Fibroblast of peridontal ligament (primary cell): ENCODE measurements around the gene UGGT2.
"Not testable (repeated sequence)": the region's sequence is repeated elsewhere in the genome, so short reads cannot be mapped to it uniquely, and the experiment has no call there.

Source experiments
- DNase-seq: peaks from one replicate; pipeline ENCODE4 v3.0.0-alpha.2; 2010; ENCODE audit errors: extremely low read depth

The UGGT2 gene

DNA sequence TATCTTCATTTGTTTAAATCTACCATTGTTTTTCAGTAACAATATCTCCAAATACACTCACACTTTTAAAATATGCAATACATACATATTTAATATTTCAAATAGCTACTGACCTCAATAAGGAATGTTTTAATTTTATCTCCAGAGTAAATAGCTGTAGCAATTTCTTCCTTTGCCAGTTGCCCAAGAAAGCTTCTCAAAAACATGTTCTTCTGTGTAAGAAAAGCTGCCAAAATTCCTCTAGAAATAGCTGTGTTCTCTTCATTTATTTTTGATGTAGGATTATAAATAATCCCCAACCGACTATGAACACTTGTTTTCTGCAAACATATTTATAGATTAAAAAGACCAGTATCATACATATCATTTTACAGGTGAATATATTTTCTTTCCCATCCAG lies 150.5 kb downstream of the UGGT2 start:
- DNase-seq = peak; percentile 24

DNA sequence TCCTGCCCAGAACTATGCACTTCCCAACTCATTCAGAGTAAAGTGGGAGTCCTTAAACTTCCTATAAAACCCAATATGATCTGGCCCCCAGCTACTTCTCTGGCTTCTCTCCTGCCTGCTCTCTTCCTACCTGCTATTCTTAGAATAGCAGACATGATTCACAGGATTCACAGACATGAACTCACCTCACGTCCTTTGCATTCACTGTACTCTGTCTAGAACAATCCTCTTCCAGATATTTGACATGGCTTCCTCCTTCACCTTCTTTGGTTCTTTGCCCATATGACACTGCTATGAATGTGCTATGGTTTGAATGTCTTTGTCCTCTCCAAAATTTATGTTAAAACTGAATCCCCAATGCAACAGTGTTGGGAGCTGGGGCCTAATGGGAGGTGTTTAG lies 154.9 kb downstream of the UGGT2 start:
- no peak for DNase-seq

DNA sequence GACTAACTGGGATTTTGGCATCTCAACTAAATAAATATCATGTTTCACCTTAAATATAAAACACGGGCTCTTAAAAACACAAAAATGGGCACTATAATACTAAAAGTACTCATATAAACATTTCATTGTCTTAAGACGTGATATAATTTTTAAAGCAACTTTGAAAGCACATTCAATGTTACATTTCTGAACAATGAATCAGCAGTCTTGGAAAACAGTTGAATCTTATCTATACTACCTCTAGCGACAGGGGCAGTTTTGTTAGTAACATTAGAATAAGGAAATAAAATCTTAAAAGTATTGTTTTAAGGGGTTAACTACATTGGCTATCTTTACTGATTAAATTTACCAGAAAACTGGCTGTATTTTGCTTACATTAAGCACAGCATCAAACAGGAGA lies 156.9 kb downstream of the UGGT2 start:
- DNase-seq = peak; percentile 23

DNA sequence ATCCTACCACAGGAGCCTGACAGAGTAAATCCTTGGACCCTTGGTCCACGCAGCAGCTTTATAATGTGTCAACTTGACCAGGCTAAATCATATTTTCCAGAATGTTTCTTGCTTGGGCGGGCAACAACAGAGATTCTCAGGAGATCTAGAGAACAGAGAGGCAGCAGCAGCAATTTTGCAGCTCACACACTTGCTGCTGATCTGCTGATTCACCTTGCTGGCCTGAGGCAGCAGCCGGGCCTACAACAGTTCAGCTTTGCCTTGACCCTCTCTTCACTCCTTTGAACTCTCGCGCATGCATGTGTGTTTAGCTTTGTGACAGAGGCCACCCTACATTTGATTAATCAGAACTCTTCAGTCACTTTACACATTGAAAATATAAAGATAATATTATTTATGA lies 159.3 kb downstream of the UGGT2 start:
- DNase-seq = no peak

DNA sequence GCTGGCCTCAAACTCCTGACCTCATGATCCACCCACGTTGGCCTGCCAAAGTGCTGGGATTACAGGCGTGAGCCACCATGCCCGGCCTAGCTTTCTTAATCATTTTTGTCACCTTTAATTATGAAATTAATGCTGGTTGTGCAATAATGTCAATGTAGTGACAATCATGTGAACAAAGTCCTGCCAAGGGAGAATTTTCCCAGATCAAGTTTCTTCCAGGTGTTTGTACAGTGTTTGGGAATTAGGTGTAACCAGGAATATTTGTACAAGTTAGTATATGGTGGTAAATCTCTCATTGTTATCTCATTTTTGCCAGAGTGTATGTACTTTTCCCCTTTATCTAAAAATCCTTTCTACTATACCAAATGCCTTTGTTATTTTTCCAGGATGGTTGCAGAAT lies 171.1 kb downstream of the UGGT2 start:
- DNase-seq = no peak

DNA sequence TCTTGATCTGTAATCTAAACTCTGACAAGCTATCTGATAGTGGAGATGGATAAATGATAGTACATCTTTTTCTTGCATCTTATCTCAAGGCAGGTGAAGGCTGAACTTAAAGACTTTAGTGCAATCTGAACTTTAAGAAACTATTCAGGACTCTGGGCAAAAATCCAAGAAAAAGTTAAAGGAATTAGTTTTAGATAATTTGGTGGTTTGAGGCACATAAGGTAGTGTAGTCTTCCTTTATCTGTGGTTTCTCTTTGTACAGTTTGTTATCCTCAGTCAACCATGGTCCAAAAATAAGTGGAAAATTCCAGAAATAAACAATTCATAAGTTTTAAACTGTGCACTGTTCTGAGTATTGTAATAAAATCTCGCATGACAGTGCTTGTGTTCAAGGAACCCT lies 172.9 kb downstream of the UGGT2 start:
- peak; percentile 1 for DNase-seq

DNA sequence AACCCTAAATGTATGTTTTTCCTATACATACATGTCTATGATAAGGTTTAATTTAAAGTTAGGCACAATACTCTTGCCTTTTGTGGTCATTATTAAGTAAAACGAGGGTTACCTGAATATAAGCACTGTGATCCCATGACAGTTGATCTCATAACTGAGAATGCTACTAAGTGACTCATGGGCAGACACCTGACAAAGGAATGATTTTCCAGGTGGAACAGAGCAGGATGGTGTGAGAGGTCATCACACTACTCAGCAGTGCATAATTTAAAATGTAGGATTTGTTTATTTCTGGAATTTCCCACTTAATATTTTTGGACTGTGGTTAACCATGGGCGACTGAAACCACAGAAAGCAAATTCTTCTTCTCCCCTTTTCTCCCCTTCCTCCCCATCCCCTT lies 178.9 kb downstream of the UGGT2 start:
- no peak for DNase-seq

DNA sequence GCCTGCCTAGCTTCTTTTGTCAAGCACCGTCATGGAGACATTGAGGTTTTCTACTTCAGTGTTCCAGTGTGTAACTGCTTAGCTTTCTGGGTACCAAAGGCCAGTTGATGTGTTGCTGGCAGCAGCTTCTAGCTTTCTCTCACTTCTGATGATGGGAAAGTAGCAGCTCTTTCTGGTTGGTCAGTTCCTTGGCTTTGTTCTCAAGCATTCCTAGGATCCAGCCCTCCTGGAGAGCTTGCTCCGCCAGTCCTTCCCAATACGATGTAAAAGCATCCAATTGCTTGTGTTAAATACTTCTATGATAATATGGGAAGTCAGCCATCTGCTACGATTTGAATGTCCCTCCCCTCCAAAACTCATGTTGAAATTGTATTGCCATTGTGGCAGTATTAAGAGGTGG lies 182.8 kb downstream of the UGGT2 start:
- no peak for DNase-seq

DNA sequence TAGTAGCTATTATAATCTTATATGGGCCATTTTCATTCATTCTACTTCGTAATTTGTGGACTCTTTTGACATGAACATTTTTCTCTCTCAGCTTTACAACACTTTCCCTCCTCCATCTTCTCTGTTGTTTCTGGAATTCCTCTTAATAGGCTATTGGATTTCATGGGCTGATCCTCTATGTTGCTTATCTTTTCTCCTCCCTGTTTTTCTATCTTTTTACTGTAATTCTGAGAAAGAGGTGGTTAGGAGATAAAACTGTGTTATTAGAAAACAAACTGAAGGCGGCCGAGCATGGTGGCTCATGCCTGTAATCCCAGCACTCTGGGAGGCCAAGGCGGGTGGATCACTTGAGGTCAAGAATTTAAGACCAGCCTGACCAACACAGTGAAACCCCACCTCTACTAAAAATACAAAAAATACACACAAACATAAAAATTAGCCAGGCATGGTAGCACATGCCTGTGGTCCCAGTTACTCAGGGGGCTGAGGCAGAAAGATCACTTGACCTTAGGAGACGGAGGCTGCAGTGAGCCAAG lies 188.1 kb downstream of the UGGT2 start:
- DNase-seq = no peak

DNA sequence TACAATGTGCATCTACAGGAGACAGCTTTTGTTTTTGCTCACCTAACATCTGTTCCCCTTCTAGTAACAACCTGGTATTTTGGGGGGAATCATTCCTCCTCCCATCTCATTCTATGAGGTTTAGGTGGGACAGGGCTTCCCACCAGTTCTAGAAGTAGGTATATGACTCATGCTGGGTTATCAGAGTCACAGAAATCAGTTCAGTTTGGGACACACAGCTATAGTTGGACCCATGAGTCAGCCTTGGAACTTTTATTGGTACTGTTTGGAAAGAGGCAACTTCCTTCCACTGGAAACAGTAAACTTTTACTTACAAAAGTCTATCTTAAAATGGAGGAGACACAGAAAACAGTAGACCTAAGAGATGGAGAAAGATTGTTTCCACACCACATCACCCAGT lies 190.8 kb downstream of the UGGT2 start:
- no peak for DNase-seq

DNA sequence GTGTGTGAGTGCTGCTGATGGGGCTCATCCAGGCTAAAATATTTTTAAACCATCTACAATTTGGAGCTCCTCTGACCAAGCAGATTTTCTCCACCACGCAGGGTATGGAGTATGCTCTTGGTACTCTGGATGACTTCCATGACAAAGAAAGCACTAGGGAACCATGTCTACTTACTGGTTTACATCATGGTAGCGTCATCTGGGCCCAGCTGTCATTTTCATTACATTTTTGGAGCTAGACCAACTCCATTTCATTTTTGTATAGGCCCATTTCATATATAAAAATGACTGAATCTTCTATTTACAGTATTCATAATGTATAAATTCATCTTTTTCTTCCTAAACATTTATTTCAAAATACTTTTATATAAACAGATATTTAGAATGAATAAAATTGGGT lies 191.9 kb downstream of the UGGT2 start:
- DNase-seq = no peak

DNA sequence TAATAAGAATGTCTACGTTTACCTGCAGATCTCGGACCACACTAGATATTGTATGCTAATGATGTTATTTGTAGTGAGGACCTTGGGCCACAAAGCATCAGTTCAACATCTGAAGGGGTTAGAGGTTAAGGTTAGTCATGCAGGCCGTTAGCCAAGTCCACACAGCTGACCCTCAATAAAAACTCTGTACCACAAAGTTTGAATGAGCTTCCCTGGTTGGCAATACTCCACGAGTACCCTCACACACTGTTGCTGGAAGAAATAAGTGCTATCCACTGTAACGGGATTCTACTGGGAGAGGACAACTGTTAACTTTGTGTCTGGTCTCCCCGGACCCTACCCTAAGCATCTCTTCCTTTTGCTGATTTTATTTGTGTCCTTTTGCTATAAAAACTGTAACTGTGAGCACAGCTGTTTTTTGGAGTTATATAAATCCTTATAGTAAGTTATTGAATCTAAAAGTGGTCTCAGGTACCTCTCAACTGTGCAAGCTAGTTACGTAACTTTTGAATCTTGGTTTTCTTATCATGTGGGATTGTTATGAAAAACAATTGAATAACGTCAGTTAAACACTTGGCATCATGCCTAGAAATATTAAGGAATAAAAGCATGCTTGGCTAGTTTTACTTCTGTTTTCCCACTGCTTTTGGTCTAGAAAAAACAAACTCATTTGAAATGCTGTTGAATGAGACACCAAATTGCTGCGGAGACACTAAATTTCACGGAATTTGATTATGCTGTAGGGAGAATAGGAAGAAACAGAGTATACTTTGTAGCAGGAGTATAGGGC lies 194.7 kb downstream of the UGGT2 start:
- peak; percentile 48 for DNase-seq

DNA sequence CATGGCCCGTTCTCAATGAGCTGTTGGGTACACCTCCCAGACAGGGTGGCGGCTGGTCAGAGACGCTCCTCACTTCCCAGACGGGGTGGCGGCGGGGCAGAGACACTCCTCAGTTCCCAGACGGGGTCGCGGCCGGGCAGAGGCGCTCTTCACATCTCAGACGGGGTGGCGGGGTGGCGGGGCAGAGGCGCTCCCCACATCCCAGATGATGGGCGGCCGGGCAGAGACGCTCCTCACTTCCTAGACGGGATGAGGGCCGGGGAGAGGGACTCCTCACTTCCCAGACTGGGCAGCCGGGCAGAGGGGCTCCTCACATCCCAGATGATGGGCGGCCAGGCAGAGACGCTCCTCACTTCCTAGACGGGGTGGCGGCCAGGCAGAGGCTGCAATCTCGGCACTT lies 207.5 kb downstream of the UGGT2 start:
- DNase-seq = not testable (repeated sequence)

DNA sequence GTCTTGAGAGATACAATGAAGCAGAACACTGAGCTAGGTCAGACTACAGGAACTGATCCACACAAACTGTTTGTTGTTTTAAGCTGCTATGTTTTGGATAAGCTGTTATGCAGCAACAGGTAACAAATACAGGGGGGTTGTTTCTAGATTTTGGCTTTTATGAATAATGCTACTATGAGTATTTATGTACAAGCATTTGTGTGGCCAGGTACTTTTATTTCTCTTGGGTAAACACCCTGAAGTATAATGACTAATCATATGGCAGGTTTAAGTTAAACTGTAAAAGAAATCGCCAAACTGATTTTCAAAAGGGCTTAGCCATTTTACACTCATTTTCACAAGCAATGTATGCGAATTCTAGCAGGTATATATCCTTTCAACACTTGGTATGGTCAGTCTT lies 210.3 kb downstream of the UGGT2 start:
- DNase-seq = no peak

DNA sequence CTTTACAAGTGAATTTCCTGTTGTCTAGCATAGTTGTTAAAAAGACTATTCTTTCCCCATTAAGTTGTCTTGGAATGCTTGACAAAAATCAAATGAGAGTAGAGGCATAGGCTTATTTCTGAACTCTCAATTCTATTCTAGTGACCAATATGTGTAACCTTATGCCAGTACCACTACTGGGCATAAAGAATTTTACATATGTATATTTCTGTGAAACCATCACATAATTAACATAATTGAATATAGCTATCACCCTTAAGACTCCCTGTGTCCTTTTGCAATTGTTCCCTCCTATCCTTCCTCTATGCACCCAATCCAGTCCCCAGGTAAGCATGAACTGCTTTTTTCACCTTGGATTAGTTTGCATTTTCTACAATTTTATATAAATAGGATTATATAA lies 211.3 kb downstream of the UGGT2 start:
- DNase-seq = no peak

DNA sequence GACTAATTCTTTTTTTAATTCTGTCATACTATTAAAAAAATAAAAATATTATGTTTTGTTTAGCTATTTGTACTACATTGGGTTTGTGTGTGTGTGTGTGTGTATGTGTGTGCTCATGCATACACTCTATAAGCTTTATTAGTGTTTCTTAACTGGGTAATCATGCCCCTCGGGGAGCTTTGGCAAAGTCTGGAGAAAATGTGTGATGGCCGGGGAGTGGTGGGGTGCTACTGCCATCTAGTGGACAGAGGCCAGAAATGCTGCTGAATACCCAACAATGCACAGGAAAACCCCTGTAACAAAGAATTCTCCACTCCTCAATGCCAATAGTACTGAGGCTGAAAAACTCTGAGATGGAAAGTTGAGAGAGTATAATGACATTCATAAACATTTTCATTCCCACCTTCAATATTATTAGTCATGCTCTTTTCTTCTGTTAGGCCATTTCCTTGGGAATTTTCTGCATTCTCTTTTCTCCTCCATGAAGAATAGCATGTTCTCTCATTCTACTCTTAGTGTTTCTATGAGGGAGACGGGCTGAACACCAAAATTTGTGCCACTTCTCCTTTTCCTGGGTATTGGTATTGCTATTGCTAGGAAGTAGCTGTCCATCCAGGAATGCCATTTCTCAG lies 219.0 kb downstream of the UGGT2 start:
- peak; percentile 77 for DNase-seq

DNA sequence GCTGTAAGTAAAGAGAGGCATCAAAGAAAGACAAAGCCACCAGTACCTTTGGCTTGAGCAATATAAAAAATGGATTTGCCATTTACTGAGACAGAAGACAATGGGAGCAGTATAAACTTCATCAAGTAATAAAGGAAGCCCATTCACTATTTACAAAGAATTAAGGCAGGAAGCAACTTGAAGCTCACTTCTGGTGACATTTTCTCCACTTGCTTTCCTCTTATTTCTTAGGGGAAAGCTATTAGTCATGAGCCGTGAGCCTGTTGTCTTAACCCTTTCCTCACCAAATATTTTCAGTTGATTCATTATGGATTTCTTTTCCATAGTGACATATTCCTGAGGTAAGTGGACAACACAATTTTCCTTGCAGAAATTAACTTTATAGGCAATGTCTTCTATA lies 219.5 kb downstream of the UGGT2 start:
- DNase-seq = peak; percentile 22

DNA sequence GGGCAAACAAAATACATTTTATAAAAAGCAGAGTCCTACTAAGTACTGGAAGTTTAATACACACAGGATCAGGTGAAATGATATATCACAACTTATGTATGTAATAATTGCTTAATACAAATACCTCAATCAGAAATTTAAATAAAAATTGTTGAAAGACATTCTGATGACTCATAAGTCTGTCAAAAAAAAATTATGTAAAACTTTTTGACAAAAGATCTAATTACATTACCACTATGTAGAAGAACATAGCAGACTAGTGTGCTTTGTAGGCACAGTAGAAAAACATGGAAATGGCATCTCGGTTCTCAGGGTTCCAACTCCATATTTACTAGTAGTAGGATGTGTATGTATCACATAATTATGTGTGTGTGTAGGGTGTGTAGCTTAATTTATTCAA lies 220.1 kb downstream of the UGGT2 start:
- DNase-seq = no peak

DNA sequence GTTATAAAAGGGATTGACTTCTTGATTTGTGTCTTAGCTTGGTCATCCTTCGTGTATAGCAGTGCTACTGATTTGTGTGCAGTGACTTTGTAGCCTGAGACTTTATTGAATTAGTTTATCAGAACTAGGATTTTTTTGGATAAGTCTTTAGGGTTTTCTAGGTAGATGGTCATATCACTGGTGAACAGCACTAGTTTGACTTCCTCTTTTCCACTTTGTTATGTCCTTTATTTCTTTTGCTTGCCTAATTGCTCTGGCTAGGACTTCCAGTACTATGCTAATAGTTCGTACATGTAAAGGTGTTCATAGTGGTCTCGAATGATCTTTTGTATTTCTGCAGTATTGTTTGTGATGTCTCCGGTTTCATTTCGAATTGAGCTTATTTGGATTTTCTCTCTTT lies 230.9 kb downstream of the UGGT2 start:
- no peak for DNase-seq

DNA sequence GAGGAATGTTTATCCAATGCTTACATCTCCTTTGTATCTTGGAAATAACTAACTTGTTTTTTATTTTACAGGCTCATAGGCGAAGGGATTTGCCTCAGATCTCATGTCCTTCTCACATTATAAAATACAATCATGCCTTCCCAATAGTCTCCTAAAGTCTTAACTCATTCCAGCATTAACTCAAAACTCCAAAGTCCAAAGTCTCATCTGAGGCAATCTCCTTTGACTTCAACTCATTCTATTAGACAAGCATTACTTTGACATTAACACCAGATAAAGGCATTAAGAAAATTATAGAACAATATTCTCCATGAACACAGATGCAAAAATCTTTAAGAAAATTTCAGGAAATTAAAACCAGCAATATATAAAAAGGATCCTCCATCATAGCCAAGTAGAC lies 238.7 kb downstream of the UGGT2 start:
- no peak for DNase-seq

DNA sequence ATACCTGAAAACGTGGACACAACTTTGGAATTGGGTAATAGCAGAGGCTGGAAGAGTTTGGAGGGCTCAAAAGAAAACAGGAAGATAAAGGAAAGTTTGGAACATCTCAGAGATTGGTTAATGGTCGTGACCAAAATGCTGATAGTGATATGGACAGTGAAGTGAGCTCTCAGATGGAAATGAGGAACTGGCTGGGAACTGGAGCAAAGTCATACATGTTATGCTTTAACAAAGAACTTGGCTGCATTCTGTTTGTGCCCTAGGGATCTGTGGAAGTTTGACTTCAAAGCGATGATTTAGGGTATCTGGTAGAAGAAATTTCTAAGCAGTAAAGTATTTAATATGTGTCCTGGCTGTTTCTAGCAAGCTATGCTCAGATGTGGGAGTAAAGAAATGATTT lies 240.1 kb downstream of the UGGT2 start:
- DNase-seq = no peak

DNA sequence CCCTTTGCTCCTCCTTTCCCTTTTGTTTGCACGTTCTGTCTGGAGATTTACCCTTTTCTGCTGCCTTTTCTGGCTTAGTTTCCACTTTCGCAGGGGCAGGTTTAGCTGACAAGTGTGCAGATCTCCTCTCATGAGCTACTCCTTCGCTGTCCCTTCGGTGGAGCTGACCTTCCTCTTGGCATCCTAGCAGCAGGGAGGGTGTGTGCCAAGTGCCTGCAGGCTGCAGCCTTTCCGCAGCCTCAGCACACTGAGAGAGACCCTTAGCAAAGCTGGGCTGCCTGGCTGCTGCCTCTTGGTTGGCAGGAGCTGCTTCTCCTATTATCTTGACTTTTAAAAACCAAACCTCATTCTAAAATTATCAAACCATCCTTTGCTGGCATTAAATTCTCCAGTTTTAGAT lies 243.8 kb downstream of the UGGT2 start:
- no peak for DNase-seq

DNA sequence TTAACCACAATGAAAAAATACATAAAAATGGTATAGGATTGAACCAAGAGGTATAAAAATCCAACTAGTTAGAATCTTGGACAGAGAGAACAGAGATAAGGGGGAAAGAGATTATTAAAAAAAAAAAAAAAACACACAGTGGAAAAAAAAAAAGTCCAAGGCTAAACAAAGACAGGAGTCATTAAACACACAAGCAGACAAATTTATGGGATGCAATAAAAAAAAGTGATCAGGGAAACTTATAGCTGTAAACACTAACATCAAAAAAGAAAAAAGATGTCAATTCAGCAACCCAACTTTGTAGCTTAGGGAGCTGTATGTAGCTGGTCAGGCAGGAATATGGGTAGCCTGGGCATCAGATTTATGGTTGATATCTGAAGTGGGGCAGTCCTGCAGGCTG lies 247.3 kb downstream of the UGGT2 start:
- no peak for DNase-seq

DNA sequence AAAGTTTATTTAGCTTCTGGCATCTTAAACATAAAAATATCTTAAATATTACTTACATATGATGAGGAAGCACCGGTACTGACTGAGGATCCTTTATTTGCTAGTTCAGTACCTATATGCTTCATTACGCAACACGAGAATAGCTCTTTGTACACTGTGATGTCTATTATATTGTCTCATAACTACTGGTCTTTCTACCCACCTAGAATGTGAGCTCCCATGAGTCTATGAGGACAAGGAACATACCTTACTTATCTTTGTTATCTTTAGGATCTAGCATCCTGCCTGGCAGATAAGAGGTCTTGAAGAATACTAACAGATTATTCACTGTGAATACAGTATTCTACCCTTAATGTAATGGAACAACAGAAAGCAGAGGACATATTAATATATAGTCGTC lies 251.4 kb downstream of the UGGT2 start:
- no peak for DNase-seq
